IPS DF 19.7 (cell line): ENCODE results near the gene TAF4.

ENCODE experiments used
- DNase-seq: peaks from one replicate; pipeline ENCODE4 v3.0.0-alpha.2; 2013; ENCODE audit warnings: low read depth, low spot score

The TAF4 gene

GRCh38 chr20:62022575-62023139 is 43.0 kb downstream of the TAF4 start:
- no peak for DNase-seq

DNA sequence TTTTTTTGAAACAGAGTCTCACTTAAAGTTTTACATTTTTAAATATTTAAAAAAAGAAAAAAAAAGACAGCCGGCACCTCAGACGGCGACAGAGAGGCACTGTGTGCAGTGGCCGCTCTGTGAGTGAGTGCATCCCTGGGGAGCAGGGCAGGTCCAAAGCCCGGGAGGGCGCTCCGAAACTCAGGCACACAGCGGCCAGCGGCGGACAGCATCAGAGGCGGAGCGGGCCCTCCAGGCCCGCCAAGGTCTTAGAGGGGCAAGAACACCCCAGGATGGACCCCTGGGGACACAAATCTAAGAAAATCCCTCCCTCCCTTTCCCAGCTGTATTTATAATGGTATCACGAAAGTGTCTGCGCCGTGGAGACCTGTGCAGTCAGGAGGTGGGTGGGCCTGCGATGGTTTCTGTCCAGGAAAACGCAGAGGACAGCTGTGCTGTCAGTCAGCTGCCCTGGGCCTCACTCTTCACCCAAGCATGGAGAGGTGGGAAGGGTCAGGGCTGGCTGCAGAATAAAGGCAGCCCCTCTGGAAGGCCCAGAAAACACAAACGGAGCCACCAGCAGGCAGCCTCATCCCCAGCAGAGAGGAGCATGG is 43.8 kb downstream of the TAF4 start:
- no peak for DNase-seq

DNA sequence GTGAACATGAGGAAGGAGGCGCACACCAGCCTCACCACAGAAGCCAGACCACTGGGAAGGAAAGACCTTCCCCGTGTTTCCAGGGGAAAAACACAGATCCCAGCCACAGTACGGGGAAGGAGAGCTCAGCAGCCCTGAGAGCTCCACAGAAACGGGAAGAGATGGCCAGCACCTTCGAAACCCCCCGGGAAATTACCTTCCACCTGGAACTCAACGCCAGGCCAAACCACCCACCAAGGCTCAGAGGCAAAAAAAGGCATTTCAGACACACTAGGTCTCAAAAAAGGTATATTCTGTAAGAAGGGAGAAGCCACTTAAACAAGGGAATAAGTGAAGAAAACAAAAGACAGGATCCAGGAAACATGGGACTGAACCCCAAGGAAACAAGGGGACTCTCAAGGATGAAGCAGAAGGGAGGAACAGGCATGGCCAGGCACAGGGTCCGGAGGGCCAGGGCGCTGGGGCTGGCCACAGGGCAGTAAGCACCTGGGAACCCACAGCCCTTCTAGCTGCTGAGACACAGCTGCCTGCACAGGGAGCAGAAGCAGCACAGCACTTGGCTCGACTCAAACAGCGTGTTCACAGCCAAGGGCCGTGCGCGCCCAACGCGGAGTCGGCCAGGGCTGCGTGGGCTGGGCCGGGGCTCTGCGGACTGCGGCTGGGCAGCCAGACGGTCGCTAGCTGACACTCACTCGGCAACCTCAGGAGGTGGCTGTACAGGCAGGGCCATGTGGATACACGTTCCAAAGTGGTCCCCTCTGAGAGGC is 44.6 kb downstream of the TAF4 start:
- DNase-seq: no peak

- DNase-seq: no peak
Observed at GRCh38 chr20:62019881-62020492, 45.7 kb downstream of the TAF4 start.

DNA sequence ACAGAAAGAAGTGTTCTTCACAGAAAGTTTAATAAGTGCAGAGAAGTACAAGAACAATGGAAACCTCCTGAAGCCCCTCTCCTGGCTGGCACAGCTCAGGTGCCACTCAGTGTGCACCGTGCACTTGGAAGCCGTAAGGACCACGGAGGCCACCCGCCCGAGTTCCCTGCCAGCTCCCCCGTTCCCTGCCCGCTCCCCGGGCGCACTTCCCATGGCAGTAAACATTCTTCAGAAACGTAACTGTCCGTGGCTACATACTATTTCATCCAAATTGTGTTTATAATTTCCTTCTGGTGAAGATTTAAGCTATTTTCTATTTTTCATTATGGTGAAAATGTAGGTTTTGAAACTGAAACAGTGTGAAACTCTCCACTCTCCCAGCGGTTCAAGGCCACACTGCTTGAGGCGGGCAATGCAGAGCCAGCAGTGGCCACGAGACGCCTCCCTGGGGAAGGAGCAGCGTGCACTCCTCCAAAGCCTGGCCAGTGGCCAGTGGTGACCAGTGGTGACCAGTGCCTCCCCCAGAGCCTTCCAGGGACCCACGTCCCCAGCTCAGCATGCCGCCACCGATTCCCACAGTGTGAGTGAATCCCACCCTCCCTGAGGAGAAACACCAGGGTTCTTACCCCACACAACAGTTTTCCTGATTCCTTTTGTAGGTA is 46.4 kb downstream of the TAF4 start:
- no peak for DNase-seq

GRCh38 chr20:62018437-62019143 is 47.1 kb downstream of the TAF4 start:
- DNase-seq: no peak

GRCh38 chr20:62015540-62016288 is 50.0 kb downstream of the TAF4 start:
- no peak for DNase-seq

DNA sequence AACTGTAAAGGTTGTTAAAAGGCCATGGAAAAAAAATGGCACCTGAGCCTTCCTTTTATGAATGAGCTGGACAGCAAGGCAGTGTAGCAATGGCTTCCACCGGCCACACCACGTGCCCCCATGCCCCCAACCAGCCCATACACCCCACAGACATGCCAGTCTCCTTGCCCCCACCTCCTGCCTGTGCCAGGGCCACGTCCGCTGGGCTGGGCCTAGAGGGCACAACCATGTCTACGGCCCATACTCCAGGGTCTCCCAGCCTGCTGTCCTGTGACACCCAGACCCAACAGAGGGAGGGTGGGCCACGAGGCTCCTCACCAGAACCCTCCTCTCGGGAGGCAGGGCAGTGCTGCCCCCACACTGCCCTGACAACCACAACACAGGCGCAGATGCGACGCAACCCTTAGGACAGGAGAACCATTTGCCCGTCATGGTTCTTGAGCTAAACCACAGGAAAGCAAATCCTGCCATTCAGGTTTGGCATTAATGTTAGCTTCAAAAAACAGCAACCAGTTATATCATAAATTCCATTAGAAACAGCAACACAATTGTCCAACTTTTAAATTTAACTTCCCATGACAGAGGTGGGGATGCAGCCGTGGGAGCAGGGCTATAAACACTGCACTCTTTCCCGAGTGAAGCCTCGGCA is 50.7 kb downstream of the TAF4 start:
- no peak for DNase-seq

DNA sequence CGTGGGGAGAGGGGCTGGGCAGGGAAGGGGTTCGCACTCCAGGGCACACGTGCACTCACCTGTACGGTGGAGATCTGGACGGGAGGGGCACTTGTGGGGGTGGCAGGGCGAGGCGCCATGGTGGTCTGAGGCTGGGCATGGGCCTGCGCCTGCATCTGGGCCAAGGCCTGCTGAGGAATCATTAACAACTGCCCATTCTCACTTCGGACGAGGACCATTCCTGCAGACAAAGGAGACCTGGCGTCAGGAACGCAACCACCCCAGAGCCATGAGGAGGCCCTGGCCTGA is 51.2 kb downstream of the TAF4 start:
- no peak for DNase-seq

DNA sequence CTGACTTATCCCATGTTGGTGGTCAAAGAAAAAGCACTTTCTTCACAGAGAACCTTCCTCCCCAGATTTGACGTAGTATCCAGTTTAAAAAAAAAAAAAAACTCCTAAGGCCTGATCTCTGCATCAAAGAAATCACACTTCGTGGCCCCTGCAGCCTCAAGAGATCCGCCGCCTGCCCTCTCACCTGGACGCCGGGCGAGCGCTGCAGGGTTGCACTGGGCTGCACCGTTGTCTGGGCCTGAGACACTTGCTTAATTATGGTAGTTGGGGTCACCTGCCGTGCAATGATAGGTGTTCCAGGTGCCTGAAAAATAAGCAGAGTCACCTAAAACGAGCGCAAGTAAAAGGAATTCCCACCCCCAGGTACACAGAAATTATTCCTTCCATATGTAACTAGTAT is 53.0 kb downstream of the TAF4 start:
- DNase-seq: no peak

GRCh38 chr20:62011938-62012534 is 53.6 kb downstream of the TAF4 start:
- DNase-seq: no peak

DNA sequence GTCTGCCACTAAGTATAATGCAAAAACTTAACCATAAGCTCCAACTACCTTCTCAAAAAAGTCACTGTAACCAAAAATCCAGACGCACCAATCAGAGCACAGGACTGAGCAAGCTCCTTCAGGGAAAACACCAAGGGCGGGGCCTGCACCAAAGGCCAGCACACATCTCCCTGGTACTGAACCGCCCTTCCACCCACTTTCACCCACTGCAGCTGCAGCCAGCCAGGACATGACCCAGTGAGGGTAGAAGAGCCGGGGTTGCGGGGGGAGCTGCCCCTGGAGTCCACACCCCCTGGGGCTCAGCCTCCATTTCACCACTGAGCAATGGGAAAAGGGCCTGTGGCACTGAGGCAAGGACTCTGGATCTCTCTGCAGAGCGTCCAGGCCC is 54.3 kb downstream of the TAF4 start:
- no peak for DNase-seq

- DNase-seq: no peak
Observed at GRCh38 chr20:62010551-62011402, 54.9 kb downstream of the TAF4 start.

- no peak for DNase-seq
Observed at GRCh38 chr20:62009869-62010445, 55.7 kb downstream of the TAF4 start.

DNA sequence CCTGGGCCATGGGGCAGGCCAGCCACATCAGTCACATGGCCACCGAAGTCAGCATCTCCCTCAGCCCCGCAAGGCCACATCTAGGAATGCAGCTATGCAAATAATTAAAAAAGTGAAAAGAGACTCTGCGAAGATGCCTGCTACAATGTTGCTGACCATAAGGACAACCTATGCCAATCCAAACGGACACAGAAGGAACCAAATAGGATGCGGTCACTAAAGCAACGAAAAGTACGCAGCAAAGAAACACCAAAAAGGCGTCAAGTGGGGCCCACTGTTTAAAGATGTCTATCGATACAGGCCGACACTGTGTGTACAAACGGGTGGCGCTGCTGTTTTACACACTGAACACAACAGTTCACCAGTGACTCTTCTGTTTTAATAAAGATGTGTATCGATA is 56.4 kb downstream of the TAF4 start:
- DNase-seq: no peak

DNA sequence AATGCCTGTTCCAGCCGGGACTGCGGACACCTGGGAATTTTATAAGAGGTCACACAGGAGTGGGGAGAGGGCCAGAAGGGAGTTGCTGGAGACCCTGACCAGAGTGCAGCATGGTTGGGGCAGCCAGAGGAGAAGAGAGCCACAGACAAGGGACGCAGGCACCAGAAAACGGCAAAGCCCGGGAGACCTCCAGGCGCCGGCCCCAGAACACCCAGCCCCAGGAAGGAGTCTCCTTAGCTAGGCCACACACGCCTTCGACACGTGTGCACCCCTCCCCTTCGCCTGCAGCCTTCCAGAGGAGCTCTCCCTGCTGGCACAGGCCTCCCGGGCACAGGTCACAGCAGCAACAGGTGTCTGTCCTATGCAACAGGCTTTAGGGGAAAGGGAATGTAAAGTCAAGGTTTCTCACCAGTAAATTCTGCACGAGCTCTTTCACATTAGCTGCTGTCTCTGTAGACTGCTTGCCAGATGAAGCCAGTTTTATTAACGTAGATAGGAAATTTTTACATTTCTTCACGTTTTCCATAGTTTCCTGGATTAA is 57.0 kb downstream of the TAF4 start:
- no peak for DNase-seq

- DNase-seq: no peak
Observed at GRCh38 chr20:62007127-62007647, 58.5 kb downstream of the TAF4 start.

DNA sequence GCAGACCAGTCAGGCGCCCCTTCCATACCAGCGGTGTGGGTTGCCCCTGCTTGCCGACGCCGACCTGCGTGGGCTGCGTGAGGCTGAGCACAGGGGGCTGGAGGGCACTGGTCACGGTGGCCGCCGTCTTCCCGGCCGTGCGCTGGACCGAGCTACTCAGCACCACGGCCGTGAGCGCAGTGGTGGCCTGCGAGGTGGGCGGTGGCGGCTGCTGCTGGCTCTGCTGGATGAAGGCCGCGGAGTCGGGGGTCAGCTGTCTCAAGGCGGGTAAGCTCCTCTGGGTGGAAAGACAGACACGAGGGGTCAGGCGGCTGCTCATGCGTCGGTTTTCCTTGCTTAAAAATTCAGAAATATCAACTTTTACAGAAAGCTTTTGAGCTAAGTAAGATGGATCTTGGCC is 59.2 kb downstream of the TAF4 start:
- no peak for DNase-seq
